KOPT-K1 (cell line): ENCODE measurements around the gene ADK.
"Not testable (repeated sequence)": the region's sequence is repeated elsewhere in the genome, so short reads cannot be mapped to it uniquely, and the experiment has no call there.

ENCODE experiments used
- H3K27ac ChIP-seq: fragments of 200-600 bp; sonication (generic); 2 replicates; pipeline ENCODE4 v1.5.1; 2016; ENCODE audit warnings: antibody characterized with exemption, mild to moderate bottlenecking, low read depth, low read length; ENCODE audit not compliant: poor library complexity, severe bottlenecking
- H3K36me3 ChIP-seq: fragments of 200-600 bp; sonication (generic); 2 replicates; pipeline ENCODE4 v1.5.1; 2017; ENCODE audit warnings: antibody characterized with exemption, mild to moderate bottlenecking, low read length, moderate library complexity; ENCODE audit not compliant: insufficient read depth
- H3K9me3 ChIP-seq: fragments of 200-600 bp; sonication (generic); 2 replicates; pipeline ENCODE4 v1.5.1; 2017; ENCODE audit warnings: antibody characterized with exemption, low read length, mild to moderate bottlenecking; ENCODE audit not compliant: insufficient read depth, poor library complexity, severe bottlenecking

The ADK gene

DNA sequence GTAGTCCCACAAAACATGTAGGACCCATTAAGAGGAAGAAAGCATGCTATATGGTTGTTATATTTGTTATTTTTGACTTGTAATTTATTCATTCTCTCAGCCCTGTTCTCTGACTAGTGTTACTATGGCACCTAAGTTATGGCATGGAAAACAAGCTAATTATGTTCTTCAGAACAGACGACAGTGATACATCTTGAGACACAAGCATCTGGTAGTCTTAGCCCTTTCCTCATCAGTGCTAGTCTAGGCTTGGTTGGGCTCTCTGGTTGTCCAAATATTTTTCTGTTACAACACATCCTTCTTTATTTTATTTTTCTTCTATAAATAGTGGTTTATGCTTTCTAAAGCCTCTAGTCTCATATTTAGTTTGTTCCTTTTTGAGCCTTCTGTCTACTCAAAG, 367.0 kb downstream of the ADK start:
- Histone ChIP-seq H3K36me3 (no peaks in the 10 kb centered on the region), H3K9me3 (peaks cover 35% of the 10 kb centered on the region), H3K27ac (no peak overlapping the region)

DNA sequence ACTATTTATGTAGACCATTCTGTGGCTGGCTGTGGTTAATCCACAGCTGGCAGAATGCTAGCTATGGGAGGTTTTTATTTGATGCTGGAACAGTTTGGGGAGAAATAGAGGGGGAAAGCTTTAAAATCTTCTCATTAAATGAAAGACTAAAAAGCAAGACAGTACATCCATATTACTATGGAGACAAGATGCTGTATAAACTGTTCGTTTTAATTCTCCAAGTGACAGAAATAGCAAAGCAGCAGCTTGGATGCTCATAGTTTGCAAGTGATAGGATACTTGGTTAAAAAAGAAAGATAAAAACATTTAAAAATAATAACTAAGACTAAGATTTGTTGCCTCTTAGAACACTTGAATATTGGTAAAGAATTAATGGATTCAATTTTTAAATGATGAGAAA, 370.5 kb downstream of the ADK start:
- Histone ChIP-seq H3K36me3 (no peaks in the 10 kb centered on the region), H3K27ac (no peak overlapping the region), H3K9me3 (peaks cover under 1% of the 10 kb centered on the region)

DNA sequence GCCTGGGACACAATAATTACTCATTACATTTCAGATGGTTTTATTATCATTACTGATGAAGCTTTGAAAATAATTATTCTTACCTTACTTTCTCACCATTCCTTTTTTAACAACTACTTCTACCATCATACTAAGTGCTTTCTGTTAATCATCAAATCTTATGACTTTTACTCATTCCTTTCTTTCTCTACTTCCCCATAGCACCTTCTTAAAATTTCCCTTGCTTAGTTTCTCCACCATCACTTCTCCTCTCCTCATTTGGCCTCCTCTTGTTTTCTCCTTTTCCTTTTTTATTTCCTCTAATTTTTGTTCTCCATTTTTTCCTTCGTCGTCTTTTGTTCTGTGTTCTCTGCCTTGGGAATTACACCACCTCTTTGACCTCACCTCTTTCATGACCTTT, 372.2 kb downstream of the ADK start:
- Histone ChIP-seq H3K27ac (no peak overlapping the region), H3K36me3 (no peaks in the 10 kb centered on the region)

DNA sequence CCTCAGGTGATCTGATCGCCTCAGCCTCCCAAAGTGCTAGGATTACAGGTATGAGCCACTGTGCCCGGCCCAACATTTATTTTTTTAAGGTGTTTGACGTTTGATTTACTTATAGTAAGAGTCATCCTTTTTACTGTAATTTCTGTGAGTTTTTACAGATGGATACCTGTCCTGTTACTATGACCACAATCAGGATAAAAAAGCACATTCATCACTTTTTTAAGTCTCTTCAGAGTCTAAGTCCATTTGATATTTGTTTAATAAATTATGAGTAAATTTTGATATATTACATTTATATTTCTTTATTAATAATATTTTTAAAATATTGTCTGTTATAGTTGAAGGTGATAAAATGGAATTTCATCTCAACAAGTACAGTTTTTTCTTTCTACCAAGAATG, 374.9 kb downstream of the ADK start:
- H3K36me3 ChIP-seq, result no peaks in the 10 kb centered on the region
- no peaks in the 10 kb centered on the region for H3K9me3 ChIP-seq
- H3K27ac ChIP-seq, result no peak overlapping the region

More for the DNA sequence above, 372.2 kb downstream of the ADK start:
- no peaks in the 10 kb centered on the region for H3K9me3 ChIP-seq

DNA sequence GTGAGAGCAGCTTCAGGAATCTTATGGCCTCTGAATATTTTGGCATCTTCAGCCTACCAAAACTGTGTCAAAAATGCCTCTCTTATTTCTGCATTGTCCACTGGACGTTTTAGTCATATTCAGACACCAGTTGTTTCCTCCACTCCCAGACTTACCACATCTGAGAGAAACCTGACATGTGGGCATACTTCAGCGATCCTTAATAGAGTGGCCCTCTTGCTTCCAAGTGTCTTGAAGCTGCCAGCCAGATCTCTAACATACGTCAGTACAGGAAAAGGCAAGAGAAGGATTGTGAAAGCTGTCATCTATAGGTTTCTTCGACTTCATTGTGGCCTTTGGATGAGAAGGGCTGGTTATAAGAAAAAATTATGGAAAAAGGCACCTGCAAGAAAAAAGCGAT, 376.6 kb downstream of the ADK start:
- H3K27ac ChIP-seq, H3K36me3 ChIP-seq, H3K9me3 ChIP-seq: not testable (repeated sequence)

DNA sequence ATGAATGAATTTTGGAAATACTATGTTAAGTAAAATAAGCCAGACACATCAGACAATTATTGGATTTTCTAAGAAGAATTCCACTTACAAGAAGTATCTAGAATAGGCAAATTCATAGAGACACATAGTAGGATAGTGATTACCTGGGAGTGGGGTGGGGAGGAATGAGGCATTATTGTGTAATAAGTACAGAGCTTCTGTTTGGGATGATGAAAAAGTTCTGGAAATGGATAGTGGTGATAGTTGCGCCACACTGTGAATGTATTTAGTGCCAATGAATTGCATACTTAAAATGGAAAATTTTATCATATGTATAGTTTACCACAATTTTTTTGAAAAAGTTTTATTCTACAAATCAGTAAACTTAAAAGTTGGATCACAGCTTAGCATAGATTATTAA, 378.2 kb downstream of the ADK start:
- Histone ChIP-seq H3K9me3 (no peaks in the 10 kb centered on the region), H3K36me3 (no peaks in the 10 kb centered on the region; the same call in 1 of the 2 replicates), H3K27ac (no peak overlapping the region)

DNA sequence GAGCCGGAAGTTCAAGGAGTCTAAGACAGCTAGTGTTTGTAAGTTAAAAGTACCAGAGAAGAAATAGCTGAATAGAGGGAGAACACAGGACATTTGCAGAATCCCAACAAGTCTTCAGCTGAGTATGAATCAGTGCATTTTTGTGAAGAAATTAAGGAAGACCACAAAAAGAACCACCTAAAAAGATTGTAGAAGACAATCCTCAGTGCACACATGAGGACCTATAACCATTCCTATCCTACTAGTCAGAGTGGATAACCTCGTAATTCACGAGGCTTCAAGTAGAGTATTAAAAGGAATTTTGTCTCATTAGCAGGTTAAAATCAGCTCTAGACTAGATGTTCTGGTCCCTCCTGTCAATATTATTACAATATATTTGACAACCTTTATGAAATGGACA, 380.0 kb downstream of the ADK start:
- Histone ChIP-seq H3K9me3 (no peaks in the 10 kb centered on the region), H3K36me3 (no peaks in the 10 kb centered on the region; the same call in 1 of the 2 replicates), H3K27ac (no peak overlapping the region)

DNA sequence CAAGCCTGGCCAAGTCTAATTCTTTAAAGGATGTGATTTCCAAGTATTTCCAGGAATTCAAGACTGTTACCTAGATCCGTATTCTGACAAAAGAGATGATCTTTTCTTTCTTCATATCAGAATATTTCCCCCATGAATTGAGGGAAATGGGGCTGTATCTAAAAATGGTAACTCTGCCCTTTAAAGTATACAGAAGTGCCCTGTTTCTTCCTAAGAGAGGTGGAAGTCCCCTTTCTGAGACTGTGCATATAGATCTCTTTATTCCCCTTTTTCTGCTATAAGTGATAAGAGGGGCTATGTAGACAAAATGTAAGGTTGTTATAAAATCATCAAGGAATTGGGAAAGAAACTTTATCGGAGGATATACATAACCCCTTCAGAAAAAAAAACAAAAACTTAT, 388.3 kb downstream of the ADK start:
- Histone ChIP-seq H3K27ac (no peak overlapping the region), H3K36me3 (no peaks in the 10 kb centered on the region), H3K9me3 (no peaks in the 10 kb centered on the region)

DNA sequence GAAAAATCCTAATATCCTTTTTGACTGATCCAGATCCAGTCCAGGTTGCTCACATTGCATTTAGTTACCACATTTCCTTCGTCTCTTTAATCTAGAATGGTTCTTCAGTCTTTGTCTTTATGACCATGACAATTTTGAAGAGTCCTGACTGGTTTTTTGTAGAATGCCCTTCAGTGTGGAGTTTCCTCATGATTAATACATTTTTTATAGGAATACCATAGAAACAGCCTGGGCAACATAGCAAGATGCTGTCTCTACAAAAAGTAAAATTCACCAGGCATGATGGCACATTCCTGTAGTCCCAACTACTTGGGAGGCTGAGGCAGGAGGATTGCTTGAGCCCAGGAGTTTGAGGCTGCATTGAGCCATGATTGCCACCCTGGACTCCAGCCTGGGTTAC, 390.4 kb downstream of the ADK start:
- H3K36me3 ChIP-seq, result no peaks in the 10 kb centered on the region
- no peaks in the 10 kb centered on the region for H3K9me3 ChIP-seq
- no peak overlapping the region for H3K27ac ChIP-seq

DNA sequence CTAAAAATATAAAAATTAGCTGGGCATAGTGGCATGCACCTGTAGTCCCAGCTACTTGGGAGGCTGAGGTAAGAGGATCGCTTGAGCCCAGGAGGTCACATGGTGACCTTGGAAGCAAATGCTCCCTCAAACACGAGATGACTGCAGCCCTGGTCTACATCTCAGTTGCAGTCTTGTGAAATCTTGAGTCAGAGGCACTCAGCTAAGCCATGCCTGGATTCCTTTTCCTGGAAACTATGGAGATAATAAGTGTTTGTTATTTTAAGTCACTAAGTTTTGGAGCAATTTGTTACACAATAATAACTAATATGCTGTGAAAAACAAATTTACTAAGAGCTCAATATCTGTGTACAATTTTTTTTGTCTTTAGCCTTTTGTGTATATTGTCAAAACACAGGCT, 391.1 kb downstream of the ADK start:
- H3K9me3 ChIP-seq, result no peaks in the 10 kb centered on the region
- H3K27ac ChIP-seq, result no peak overlapping the region
- no peaks in the 10 kb centered on the region for H3K36me3 ChIP-seq

DNA sequence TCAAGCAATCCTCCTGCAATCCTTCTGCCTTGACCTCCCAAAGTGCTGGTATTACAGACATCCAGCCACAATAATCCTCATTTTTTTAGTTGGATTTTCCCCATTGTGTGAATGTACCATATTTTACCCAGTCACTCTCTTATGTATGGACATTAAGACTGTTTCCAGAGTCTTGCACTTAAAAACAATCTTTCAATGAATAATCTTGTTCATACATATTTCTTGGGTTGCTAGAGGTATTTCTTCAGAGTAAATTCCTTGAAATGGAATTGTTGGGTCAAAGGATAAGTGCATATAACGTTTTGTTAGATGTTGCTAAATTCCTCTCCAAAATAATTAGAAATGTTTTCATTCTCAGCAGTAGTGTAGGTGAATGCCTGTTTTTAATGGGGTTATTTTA, 392.3 kb downstream of the ADK start:
- Histone ChIP-seq H3K36me3 (no peaks in the 10 kb centered on the region), H3K9me3 (no peaks in the 10 kb centered on the region), H3K27ac (no peak overlapping the region)

DNA sequence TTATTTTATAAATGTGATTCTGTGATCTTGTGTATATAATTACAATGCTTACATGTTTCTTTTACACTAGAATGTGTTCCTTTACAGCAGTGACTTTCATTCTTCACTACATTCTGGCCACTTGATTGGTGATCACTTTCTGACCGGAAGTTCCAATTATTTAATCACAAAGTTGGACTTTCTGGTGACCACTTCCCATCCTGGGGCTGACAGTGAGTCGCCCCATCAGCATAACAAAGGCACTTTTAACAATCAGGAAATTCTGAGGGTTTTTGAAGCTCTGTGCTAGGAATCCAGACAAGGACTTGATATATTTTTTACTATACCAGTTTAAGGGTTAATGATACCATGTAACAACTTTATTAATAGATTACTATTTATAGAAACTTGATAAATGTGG, 393.1 kb downstream of the ADK start:
- Histone ChIP-seq H3K9me3 (no peaks in the 10 kb centered on the region), H3K36me3 (no peaks in the 10 kb centered on the region), H3K27ac (no peak overlapping the region)

DNA sequence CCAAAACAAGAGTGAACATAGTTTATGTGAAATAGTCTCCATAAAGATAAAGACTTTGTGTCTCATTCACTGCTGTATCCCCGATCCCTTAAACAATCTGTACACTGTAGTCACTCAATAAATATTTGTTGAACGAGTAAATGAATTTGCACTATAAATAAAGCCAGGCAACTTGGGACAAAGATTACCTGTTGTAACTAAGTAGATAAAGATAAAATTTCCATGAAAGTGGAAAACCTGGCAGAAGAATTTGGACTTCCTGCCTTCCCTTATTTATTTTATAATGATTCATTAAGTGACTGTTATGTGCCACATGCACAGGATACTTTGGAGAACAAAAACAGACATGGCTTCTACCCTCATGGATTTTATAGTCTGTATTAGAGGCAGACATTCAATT, 397.7 kb downstream of the ADK start:
- H3K36me3 ChIP-seq, result no peaks in the 10 kb centered on the region
- no peaks in the 10 kb centered on the region for H3K9me3 ChIP-seq
- H3K27ac ChIP-seq, result no peak overlapping the region

DNA sequence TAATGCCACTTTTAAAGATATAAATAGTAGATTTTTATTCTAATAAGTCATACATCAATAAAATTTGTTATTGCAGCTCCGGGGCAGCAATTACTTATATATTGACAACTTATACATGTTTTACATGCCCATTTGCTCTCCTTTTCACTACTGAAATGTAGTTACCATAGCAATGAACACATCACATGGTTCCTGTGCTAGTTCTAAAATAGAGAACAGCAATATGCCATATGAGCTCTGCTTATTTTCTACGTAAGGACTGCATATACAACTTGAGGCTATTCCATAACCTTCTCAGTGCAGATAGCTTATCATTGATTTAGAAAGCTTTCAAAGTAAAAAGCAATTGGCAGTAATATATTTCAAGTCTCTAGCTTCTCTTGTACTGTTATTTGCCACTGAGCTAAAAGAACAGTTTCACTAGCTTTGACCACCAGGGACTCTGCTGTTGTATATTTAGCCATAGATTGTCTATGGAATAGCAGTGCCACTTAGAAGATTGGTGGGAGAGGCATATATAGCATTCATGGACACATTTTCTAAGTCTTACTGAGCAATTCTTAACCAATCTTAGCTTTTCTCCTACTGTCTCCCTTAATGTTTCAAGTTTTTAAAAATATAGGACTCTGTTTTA, 405.2 kb downstream of the ADK start:
- no peaks in the 10 kb centered on the region for H3K36me3 ChIP-seq
- no peak overlapping the region for H3K27ac ChIP-seq
- H3K9me3 ChIP-seq, result no peaks in the 10 kb centered on the region

DNA sequence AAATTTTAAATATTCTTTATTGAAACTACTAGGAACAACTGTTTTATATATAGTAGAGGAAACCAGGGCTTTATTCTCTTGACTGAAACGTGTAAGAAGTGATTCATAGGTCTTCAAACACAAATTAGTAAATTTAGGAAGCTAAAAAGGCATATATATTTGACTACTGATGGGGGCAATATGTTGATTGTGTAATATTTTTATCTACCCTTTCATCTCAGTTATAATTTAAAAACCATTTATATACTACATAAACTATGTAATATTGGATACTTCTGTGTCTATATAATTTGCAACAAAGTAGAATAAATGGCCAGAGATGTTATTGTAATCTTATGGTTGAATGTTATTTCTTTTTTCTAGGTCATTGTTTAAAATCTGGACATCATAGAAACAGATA, 406.1 kb downstream of the ADK start:
- no peaks in the 10 kb centered on the region for H3K36me3 ChIP-seq
- no peak overlapping the region for H3K27ac ChIP-seq

DNA sequence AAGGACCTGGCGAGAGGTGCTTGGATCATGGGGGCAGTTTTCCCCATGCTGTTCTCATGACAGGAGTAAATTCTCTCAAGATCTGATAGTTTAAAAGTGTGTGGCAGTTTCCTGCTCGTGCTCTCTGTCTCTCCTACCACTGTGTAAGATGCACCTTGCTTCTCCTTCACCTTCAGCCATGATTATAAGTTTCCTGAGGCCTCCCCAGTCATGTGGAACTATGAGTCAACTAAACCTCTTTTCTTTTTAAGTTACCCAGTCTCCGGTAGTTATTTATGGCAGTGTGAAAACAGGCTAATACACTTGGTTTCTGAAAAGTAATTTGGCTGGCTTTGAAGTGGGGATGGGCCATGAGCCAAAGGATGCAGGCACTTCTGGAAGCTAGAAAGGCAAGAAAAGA, 407.4 kb downstream of the ADK start:
- H3K36me3 ChIP-seq, result no peaks in the 10 kb centered on the region
- no peak overlapping the region for H3K27ac ChIP-seq
- no peaks in the 10 kb centered on the region for H3K9me3 ChIP-seq

More for the DNA sequence above, 406.1 kb downstream of the ADK start:
- H3K9me3 ChIP-seq, result no peaks in the 10 kb centered on the region
